Adrenal gland (tissue), 5 donors: ENCODE results near the gene CD200R1.

Experiments
- POLR2A ChIP-seq, 2 donors: fragments of 450-650 bp; IDR thresholded peaks; one replicate each; pipeline ENCODE4 v1.6.1; 2017; ENCODE audit warnings: antibody characterized with exemption in 2 of 2, mild to moderate bottlenecking in 2 of 2, moderate library complexity in 1 of 2
- TF ChIP-seq, protein P1 (sequence below), 6 experiments: fragments of 450-650 bp in 4 of 6; fragments of 200-600 bp in 2 of 6; sonication (generic) in 1 of 6; IDR thresholded peaks; 1 replicate in 5 of 6; 2 replicates in 1 of 6; pipeline versions ENCODE4 v1.5.1 to v1.8.0; 2016 to 2021; ENCODE audit warnings: antibody characterized with exemption in 6 of 6, mild to moderate bottlenecking in 2 of 6, moderate library complexity in 1 of 6
- donor health status: DM: no; HTN: no; CAD: no.

DNA sequence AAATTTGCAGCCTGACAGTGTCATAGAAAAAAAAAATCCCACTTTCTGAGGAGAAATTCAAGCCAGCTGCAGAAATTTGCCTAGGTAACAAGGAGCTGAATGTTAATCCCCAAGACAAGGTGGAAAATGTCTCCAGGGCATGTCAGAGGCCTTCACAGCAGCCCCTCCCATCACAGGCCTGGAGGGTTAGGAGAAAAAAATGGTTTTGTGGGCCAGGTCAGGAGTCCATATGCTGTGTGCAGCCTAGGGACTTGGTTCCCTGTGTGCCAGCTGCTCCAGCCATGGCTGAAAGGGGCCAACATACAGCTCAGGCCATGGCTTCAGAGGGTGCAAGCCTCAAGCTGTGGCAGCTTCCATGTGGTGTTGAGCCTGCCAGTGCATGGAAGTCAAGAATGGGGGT, 11.2 kb downstream of the CD200R1 start:
- TF ChIP-seq, protein P1, sequence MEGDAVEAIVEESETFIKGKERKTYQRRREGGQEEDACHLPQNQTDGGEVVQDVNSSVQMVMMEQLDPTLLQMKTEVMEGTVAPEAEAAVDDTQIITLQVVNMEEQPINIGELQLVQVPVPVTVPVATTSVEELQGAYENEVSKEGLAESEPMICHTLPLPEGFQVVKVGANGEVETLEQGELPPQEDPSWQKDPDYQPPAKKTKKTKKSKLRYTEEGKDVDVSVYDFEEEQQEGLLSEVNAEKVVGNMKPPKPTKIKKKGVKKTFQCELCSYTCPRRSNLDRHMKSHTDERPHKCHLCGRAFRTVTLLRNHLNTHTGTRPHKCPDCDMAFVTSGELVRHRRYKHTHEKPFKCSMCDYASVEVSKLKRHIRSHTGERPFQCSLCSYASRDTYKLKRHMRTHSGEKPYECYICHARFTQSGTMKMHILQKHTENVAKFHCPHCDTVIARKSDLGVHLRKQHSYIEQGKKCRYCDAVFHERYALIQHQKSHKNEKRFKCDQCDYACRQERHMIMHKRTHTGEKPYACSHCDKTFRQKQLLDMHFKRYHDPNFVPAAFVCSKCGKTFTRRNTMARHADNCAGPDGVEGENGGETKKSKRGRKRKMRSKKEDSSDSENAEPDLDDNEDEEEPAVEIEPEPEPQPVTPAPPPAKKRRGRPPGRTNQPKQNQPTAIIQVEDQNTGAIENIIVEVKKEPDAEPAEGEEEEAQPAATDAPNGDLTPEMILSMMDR (IDR thresholded peaks at IDR 0.05): no peak
- TF ChIP-seq POLR2A (IDR thresholded peaks at IDR 0.05): no peak
